NCI-H2107 (cell line): Measurements from ENCODE around the gene PLIN4.

Experiments used
- DNase-seq: peaks from one replicate; lab custom pipeline; 2025; lab: John Stamatoyannopoulos, UW

Gene PLIN4

DNA sequence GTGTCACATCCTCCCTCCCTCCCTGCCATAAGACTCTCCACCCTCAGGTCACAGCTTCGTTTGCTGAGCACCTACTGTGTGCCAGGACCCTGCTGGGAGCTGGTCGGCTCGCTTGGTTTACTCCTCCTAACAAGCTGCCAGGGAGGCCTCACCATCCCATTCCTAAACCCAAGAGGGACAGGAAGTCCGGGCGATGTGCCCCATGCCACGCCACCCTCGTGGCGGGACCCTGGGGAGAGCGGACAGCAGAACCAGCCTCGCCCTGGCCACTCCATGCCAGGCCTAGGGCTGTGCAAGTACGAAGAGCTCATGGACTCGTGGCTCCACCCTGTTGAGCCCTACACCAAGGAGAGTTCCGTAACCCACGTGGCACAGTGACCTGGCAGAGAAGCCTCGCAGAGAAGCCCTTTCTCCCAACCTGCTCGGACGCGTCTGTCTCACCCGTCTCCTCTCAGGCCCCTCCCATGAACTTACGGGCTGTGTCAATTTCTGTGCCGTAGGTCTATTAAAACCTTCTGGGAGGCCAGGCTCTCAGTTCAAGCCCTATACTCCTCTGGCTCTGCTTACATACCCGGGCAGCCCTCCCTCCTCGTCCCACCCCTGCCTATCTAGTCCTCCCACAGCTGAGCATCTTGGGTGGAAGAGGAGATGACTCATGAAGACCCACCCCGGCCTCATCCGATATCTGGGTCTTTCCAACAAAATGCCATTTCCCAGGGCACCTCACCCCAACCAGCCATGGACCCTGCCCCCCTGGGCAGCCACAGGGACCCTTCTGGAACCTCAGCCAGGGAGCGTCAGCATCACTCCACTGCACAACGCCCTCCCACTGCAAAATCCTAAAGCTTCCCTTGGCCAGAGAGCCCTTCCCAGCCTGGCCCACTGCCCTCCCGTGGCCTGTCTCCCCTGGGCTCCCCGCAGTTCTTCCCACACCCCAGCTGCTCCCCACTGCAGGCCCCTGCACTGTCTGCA lies 63.3 kb downstream of the PLIN4 start:
- no peak for DNase-seq

- DNase-seq: no peak
These were observed 64.8 kb downstream of the PLIN4 start for GRCh38 chr19:4453232-4454179.

DNA sequence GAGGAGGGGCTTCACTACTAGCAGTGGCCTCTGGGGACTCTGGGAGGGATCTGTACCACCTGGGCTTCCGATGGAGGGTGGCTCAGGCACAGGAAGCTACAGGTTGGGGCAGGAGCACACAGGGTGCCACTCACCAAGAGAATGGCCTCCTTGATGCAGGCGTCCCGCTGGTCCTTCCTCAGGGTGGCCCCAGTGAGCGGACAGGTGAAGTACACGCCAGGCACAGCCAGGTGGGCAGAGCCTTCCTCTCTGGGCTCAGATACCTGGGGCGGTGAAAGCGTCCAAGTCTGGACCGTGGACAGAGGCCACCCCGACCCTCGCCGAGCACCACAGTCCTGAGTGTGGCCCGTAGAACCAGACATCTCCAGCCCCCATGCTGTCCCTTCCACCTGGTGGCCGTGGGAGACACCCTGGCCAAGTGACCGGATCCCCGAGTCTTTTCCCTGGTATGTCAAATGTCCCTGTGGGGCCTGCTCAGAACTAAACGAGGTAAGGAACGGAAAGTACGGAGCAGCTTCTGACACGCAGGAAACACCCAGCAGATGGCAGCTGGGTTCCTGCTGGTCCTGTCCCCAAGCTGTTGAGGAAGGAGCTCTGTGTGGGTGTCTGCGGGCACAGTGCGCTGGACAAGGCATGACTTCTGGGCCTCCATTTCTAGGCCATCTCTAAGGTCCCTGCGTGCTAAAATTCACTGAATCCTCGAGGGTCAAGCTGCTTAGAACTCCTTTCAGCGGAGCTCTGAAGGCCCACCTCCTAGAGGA lies 65.9 kb downstream of the PLIN4 start:
- DNase-seq: no peak
